ENCODE results near the gene UBQLN4.
"Not testable (repeated sequence)": the region's sequence is repeated elsewhere in the genome, so short reads cannot be mapped to it uniquely, and the experiment has no call there.

UBQLN4 gene

GRCh38 chr1:156081180-156081916 lies 27.8 kb upstream of the UBQLN4 start:
- no peak for DNase-seq (ENCODE audit: low read depth)

GRCh38 chr1:156080863-156081179 lies 27.2 kb upstream of the UBQLN4 start:
- no peak for DNase-seq (ENCODE audit: low read depth)

DNA sequence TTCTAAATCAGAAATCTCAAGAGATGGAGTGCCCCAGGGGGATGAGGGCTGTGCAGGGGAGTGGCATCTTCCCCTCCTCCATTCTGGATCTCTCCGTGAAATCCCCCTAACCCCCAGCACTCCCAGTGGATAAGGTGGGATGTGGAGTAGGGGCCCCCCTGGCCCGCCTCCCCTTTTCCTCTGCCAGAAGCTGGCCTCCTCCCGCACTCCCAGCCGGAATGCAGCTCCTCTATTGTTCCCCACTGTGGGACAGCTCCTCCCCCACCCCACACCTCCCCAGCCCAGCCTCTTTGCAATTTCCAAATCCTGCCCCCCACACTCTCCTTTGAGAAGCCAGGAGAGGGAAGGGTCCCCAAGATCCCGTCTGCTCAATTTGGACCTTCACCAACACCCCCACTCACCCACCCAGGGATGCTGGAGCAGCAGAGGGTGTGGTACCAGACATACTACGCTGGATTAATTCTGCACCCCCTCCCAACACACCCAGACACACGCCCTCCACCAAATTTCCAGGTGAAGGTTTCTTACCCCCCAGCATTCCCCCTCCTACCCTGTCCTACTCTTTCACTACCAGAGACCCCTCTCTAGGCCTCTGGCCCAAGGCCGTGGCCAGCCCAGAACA lies 26.8 kb upstream of the UBQLN4 start:
- DNase-seq (ENCODE audit: low read depth) = no peak

- DNase-seq (ENCODE audit: low read depth) = no peak
These were observed 26.2 kb upstream of the UBQLN4 start for GRCh38 chr1:156079762-156080161.

DNA sequence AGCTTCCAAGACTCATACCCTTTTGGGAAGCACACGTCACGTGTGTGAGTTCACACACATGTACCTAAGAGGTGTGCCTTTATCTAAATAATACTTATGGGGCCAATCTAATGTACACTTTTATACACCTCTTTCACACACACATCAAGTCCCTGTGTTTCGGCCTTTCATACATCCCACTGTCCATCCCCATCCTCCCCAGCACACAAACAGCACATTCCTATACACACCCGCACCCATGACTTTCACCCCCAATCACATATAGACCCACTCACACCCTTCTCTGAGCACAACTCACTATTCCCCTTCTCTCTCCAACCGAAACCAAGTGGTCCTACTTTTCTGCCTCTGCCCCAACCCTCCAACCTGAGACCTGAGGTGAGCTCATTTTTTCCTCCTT lies 25.1 kb upstream of the UBQLN4 start:
- no peak for DNase-seq (ENCODE audit: low read depth)

DNA sequence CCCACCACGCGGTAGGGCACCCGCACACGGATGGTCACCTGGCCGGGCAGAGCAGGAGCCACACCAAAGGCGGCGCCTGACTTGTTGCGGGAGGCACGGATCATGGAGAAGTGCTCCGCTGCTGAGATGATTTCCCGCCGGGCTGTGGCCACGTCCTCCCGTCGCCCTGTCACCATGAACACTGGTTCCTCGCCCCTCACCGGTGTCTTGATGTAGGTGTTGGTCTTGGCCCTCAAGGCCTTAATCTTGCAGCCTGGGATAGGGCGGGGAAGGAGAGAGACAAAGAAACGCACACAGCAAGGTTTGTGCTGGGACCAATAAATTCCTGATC lies 23.8 kb upstream of the UBQLN4 start:
- no peak for DNase-seq (ENCODE audit: low read depth)

GRCh38 chr1:156076609-156077429 lies 23.2 kb upstream of the UBQLN4 start:
- DNase-seq (ENCODE audit: low read depth) = no peak

GRCh38 chr1:156075775-156076204 lies 22.2 kb upstream of the UBQLN4 start:
- no peak for DNase-seq (ENCODE audit: low read depth)

DNA sequence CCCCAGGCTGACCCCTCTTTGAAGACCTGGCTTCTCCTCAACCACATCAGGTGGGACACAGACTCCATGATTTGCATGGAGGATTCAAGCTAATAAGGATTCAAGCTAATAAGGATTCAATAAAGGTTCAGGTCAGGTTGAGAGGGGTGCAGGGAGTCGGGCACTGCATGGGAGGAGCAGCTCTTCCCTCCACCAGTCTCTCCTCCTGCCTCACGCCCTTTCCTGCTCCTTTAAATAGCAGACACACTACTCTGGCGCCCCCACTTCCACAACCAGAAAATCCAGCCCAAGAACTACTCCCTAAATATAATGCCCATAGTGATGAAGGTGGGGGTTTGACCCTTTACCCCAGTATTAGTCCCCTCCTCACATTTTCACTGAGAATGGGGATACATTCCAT lies 21.6 kb upstream of the UBQLN4 start:
- DNase-seq (ENCODE audit: low read depth) = no peak

DNA sequence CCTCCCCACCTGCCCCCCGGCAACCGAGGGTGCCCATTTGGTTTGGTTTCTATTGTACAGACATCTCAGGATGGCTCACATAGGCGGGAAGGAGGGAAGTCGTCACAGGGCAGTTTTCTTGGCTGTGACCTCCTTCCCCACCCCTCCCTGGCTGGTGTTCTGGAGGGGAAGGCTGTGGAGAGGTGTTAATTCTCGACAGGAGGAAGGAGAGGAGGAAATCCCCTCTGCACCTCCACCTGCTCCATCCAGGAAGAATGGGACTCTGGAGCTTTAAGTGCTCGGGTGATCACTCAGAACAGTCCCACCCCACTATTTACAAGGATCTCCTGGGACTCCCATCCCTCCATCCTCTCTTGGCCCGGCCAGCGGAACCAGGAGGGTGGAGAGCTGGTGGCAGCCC lies 21.1 kb upstream of the UBQLN4 start:
- DNase-seq (ENCODE audit: low read depth) = no peak

DNA sequence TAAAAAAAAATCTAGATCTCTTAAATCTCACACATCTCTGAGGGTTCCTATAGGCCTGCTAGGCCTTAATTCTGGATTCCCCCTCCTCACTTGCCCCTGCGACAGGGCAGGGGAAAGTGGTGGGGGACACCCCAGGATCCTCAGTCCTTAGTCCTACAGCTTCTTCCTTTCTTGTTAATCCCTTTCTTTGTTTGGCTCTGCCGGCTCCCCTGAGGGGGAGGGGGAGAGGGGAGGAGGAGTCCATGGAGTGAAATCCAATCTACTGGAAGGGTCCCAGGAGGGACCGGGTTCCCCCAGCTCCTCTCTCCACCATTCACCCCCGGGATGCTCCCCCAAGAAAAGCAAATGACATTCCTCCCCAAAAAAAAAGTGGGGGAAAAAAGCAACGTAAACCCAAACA lies 20.1 kb upstream of the UBQLN4 start:
- no peak for DNase-seq (ENCODE audit: low read depth)

DNA sequence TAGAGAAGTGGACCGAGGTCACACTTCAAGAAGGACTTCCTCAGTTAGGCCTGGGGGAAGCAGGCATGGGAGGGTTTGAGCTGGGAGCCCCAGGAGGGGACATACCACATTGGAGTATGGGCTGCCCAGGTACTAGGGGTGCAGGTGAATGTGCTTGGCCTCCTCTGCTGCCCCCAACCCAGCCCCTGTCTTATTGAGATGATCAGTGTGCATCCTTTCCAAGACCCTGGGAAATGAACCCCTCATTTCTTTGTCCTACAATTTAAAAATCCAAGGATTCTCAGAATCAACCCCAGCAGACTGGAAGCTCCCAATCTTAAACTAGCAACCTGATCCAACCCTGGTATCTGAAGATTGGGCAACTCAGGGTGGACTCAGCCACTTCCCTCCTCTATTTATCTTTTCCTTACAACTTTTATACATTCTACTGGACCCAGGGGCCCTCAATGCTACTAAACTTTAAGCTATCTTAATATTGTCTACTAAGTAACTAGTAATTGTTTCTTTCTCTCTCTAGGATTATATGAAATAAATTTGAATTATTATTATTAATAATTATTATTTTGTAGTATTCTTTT lies 19.6 kb upstream of the UBQLN4 start:
- DNase-seq (ENCODE audit: low read depth) = no peak

DNA sequence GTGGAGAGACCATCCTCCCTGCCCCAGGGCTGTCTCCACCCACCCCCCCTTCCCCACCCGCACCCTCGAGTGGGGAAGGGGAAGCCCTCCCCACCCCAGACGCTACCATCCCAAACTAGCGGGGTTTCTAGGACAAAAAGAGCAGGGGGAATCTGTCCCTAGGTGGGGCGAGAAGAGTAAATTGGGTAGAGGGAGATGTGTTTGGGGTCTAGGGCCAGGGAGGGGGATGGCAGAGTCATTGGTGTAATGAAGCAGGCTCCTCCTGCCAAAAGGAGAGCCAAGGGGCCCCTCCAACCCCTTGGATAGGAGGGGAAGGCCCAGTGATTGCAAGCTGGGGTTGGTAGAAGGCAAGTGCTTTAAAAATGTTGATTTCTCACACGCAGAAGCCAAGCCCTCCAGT lies 18.7 kb upstream of the UBQLN4 start:
- no peak for DNase-seq (ENCODE audit: low read depth)

DNA sequence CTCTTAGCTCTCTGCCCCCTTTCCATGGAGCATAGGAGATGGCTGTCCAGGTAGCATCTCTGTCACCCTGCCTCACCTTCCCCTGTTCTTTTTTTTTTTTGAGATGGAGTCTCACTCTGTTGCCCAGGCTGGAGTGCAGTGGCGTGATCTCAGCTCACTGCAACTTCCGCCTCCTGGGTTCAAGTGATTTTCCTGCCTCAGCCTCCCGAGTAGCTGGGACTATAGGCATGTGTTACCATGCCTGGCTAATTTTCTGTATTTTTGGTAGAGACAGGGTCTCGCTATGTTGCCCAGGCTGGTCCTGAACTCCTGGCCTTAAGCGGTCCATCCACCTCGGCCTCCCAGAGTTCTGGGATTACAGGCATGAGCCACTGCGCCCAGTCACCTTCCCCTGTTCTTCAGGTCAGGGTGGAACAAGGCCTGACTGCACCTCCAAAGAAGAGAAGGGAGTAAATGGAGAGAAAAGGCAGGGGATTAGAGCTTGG lies 17.8 kb upstream of the UBQLN4 start:
- DNase-seq (ENCODE audit: low read depth) = not testable (repeated sequence)

- no peak for DNase-seq (ENCODE audit: low read depth)
These were observed 16.9 kb upstream of the UBQLN4 start for GRCh38 chr1:156070548-156070947.

DNA sequence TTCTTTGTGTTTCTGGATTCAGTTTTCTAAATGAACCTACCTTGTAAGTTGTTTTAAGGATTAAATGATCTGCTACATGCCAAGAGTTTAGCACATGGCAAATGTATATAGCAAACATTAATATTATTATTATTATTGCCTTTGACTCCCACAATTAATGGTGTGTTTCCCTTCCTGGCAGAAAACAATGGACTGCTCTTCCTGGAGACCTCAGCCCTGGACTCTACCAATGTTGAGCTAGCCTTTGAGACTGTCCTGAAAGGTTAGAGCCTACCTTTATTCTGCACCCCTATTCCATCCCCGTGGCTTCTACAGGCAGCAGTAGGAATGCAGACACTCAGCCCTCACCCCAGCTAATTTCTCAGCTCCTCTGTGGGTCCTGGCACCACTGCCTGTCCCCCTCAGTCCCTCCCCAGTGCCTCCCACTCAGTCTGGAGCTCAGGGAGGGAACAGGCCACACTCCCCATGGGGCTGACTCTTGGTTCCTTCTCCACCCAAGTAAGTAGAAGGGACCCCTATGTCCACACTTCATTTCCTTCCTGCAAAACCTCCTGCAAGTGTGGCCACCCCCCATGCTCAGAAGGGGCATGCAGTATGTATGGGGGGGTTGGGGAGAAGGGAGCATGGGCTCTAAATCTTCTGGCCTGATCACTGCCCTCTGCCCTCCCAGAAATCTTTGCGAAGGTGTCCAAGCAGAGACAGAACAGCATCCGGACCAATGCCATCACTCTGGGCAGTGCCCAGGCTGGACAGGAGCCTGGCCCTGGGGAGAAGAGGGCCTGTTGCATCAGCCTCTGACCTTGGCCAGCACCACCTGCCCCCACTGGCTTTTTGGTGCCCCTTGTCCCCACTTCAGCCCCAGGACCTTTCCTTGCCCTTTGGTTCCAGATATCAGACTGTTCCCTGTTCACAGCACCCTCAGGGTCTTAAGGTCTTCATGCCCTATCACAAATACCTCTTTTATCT lies 16.2 kb upstream of the UBQLN4 start:
- no peak for DNase-seq (ENCODE audit: low read depth)

GRCh38 chr1:156067262-156067661 lies 13.7 kb upstream of the UBQLN4 start:
- no peak for DNase-seq (ENCODE audit: low read depth)

DNA sequence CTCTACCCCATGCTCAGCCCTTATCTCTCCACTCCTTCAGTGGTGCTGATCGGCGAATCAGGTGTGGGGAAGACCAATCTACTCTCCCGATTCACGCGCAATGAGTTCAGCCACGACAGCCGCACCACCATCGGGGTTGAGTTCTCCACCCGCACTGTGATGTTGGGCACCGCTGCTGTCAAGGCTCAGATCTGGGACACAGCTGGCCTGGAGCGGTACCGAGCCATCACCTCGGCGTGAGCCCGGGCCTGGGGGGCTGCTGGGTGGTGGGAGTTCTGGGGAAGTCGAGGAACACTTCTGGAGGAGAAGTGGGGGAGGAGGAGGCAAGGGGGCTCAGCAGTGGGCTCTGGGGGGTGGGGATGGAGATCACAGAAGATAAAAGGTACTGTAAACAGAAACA lies 12.3 kb upstream of the UBQLN4 start:
- no peak for DNase-seq (ENCODE audit: low read depth)

DNA sequence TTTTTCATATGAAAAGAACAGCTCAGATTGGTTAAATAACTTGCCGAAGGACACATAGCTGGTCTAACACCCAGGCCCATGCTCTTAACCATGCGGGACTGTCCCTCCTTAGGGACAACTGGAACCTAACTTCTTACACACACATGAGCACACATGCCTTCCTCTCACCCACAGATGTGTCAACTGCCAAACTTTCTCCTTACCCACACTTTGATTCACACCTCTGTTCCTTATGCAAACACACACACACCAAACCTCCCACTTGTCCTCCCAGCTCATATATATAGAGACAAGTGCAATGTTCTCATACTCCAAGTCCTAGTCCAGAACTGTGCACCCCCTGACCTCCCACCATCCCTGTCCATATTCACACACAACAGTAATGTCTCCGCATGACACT lies 11.6 kb upstream of the UBQLN4 start:
- DNase-seq (ENCODE audit: low read depth) = no peak

DNA sequence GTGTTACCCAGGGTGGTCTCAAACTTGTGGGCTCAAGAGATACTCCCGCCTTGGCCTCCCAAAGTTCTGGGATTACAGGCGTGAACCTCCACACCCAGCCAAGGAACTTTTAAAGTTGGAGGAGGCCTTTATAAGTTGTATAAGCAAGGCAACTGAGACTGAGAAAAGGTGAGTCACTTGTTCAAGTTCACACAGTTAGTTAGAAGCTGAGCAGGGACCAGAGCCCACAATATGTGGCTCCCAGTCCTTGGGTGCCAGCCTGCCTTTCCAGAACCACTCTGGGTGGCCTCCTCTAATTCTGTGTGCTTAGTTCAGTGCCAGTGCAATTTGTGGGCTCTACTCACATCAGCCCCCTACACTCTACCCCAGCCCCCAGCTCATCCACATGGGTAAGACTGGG lies 11.0 kb upstream of the UBQLN4 start:
- no peak for DNase-seq (ENCODE audit: low read depth)

GRCh38 chr1:156063997-156064285 lies 10.3 kb upstream of the UBQLN4 start:
- no peak for DNase-seq (ENCODE audit: low read depth)

DNA sequence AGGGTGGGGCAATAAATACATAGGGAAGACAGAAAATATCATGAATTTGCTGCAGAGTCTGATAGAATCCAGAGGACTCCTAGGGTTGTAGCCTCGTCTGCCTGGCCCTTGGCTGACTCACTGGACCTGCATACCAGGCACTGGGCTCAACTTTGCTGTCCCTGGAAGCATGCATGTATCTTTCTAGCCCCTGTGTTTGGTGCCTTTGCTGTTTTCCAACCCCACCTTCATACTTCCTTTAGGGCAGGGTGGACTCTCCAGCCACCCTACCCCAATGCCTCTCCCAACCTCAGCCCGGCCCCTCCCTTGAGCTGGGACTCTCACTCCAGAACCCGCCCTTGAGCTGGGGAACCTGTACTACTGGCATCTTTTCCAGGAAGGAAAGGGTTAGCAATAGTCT lies 8.6 kb upstream of the UBQLN4 start:
- DNase-seq (ENCODE audit: low read depth) = no peak
